ENCODE data around the gene IGF2BP1. TPM values are rescaled to one million over a fixed set of nuclear protein-coding genes. Genes with fewer than 3 reads are reported as not detected.
"Not testable (repeated sequence)": the region's sequence is repeated elsewhere in the genome, so short reads cannot be mapped to it uniquely, and the experiment has no call there.

Gene IGF2BP1
- total RNA-seq, 2 experiments from 2014 or later, result not detected

DNA sequence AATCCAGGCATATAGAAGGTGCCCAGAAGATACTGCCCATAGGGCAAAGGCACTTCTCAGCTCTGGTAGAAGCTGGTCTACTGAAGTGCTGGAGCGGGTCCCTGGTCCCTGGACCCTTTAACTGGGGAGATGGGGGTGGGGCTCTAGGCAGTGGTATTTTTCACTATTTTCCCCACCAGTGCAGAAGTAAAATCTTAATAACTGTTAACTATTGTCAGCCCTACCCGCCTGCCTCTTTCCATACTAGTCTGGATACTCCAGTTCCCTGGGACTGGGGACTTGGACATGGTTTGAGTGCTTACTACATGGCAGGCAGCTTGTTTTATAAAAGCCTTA lies 24.6 kb downstream of the IGF2BP1 start:
- intact Hi-C loops (cut with DNase I, micrococcal nuclease), result no loop called here
- H3K27ac ChIP-seq (ENCODE audit: low read depth in 1 of 2, low read length in 2 of 2), result no peak overlapping the region
- TF ChIP-seq, protein P1, sequence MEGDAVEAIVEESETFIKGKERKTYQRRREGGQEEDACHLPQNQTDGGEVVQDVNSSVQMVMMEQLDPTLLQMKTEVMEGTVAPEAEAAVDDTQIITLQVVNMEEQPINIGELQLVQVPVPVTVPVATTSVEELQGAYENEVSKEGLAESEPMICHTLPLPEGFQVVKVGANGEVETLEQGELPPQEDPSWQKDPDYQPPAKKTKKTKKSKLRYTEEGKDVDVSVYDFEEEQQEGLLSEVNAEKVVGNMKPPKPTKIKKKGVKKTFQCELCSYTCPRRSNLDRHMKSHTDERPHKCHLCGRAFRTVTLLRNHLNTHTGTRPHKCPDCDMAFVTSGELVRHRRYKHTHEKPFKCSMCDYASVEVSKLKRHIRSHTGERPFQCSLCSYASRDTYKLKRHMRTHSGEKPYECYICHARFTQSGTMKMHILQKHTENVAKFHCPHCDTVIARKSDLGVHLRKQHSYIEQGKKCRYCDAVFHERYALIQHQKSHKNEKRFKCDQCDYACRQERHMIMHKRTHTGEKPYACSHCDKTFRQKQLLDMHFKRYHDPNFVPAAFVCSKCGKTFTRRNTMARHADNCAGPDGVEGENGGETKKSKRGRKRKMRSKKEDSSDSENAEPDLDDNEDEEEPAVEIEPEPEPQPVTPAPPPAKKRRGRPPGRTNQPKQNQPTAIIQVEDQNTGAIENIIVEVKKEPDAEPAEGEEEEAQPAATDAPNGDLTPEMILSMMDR (IDR thresholded peaks at IDR 0.05), result no peak
- H3K27me3 Mint-ChIP-seq, result peaks cover 34% of the 10 kb centered on the region
- H3K36me3 Mint-ChIP-seq (ENCODE audit: low read depth), result no peaks in the 10 kb centered on the region
- no peaks in the 10 kb centered on the region for H3K9me3 ChIP-seq (ENCODE audit: control insufficient read depth in 1 of 2, insufficient read depth in 1 of 2, low read length in 2 of 2)
- H3K9me3 Mint-ChIP-seq, result no peaks in the 10 kb centered on the region
- no peak for DNase-seq
- no peak overlapping the region for H3K4me3 ChIP-seq (ENCODE audit: low read length)
- no peaks in the 10 kb centered on the region for H3K4me1 ChIP-seq (ENCODE audit: insufficient read depth, low read length)
- H3K4me3 Mint-ChIP-seq, result no peak overlapping the region
- POLR2A ChIA-PET, result no interaction called here
- CTCF ChIA-PET, result no interaction called here
- no peaks in the 10 kb centered on the region for H3K36me3 ChIP-seq (ENCODE audit: insufficient read depth, low read length)
- H3K4me1 Mint-ChIP-seq (ENCODE audit: low read depth), result no peaks in the 10 kb centered on the region
- ATAC-seq (ENCODE audit: poor library complexity), result no peak
- H3K27ac Mint-ChIP-seq, result no peak overlapping the region
- H3K27me3 ChIP-seq (ENCODE audit: control insufficient read depth in 1 of 2, insufficient read depth in 2 of 2, low read length in 2 of 2), result peaks cover 6 to 9% of the 10 kb centered on the region in 2 experiments

DNA sequence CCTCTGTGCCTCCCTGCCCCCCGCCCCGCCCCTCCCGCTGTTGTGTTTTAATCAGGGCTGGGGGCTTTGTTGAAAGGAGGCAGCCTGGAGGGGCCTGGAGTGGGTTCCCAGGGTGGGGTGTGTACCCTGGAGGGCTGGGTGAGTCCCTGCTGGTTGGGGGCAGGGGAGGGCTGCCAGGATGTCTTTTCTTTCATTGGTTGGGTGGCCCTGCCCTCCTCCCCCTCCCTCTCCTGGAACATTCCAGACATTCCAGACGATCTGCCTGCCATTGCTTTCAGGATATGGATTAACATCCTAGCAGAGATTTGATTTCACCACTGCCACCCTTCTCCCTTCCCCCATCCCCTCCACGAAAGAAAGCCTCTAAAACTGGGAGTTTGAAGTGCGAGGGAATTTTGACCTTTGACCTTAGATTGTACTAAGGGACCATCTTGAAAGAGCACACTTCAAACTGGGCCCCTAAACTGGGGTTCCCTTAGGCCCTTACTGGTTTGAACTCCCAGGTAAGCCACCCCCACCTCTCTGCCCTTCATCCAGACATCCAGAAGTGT lies 25.3 kb downstream of the IGF2BP1 start:
- H3K4me3 Mint-ChIP-seq, result no peak overlapping the region
- ChIA-PET CTCF (no interaction called here), POLR2A (no interaction called here)
- Histone ChIP-seq H3K36me3 (ENCODE audit: insufficient read depth, low read length) (no peaks in the 10 kb centered on the region), H3K27ac (ENCODE audit: low read depth in 1 of 2, low read length in 2 of 2) (no peak overlapping the region), H3K27me3 (ENCODE audit: control insufficient read depth in 1 of 2, insufficient read depth in 2 of 2, low read length in 2 of 2) (peaks cover 6 to 9% of the 10 kb centered on the region in 2 experiments), H3K4me1 (ENCODE audit: insufficient read depth, low read length) (no peaks in the 10 kb centered on the region), H3K9me3 (ENCODE audit: control insufficient read depth in 1 of 2, insufficient read depth in 1 of 2, low read length in 2 of 2) (no peaks in the 10 kb centered on the region), H3K4me3 (ENCODE audit: low read length) (no peak overlapping the region)
- intact Hi-C loops (cut with DNase I, micrococcal nuclease), result no loop called here
- DNase-seq, result no peak
- no peak overlapping the region for H3K27ac Mint-ChIP-seq
- H3K27me3 Mint-ChIP-seq, result peaks cover 29% of the 10 kb centered on the region
- no peak for ATAC-seq (ENCODE audit: poor library complexity)
- no peaks in the 10 kb centered on the region for H3K36me3 Mint-ChIP-seq (ENCODE audit: low read depth)
- no peaks in the 10 kb centered on the region for H3K9me3 Mint-ChIP-seq
- no peaks in the 10 kb centered on the region for H3K4me1 Mint-ChIP-seq (ENCODE audit: low read depth)
- TF ChIP-seq, protein P1 (IDR thresholded peaks at IDR 0.05), result no peak

GRCh38 chr17:49024523-49024922 lies 27.3 kb downstream of the IGF2BP1 start:
- Histone ChIP-seq H3K4me1 (ENCODE audit: insufficient read depth, low read length) (no peaks in the 10 kb centered on the region), H3K27ac (ENCODE audit: low read depth in 1 of 2, low read length in 2 of 2) (no peak overlapping the region), H3K9me3 (ENCODE audit: control insufficient read depth in 1 of 2, insufficient read depth in 1 of 2, low read length in 2 of 2) (no peaks in the 10 kb centered on the region), H3K27me3 (ENCODE audit: control insufficient read depth in 1 of 2, insufficient read depth in 2 of 2, low read length in 2 of 2) (peaks cover 0 to 2% of the 10 kb centered on the region in 2 experiments), H3K36me3 (ENCODE audit: insufficient read depth, low read length) (no peaks in the 10 kb centered on the region), H3K4me3 (ENCODE audit: low read length) (no peak overlapping the region)
- POLR2A ChIA-PET, result no interaction called here
- Mint-ChIP-seq H3K4me3 (no peak overlapping the region), H3K27me3 (peaks cover 16% of the 10 kb centered on the region), H3K9me3 (no peaks in the 10 kb centered on the region), H3K36me3 (ENCODE audit: low read depth) (no peaks in the 10 kb centered on the region), H3K4me1 (ENCODE audit: low read depth) (no peaks in the 10 kb centered on the region), H3K27ac (no peak overlapping the region)
- ATAC-seq (ENCODE audit: poor library complexity) (no peak), DNase-seq (no peak)
- CTCF ChIA-PET, result no interaction called here
- TF ChIP-seq, protein P1 (IDR thresholded peaks at IDR 0.05), result no peak
- intact Hi-C loops (cut with DNase I, micrococcal nuclease), result no loop called here

DNA sequence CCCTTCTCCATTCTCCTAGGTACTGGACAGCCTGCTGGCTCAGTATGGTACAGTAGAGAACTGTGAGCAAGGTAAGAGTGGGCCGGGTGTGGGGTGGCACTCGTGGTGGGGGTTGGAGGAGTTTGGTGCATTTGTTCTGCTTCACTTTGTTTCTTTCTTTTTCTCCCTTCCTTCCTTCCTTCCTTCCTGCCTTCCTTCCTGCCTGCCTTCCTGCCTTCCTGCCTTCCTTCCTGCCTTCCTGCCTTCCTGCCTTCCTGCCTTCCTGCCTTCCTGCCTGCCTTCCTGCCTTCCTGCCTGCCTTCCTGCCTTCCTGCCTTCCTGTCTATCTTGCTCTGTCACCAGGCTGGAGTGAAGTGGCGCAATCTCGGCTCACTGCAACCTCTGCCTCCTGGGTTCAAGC lies 29.3 kb downstream of the IGF2BP1 start:
- H3K4me3 Mint-ChIP-seq; H3K4me1 Mint-ChIP-seq (ENCODE audit: low read depth); POLR2A ChIA-PET; DNase-seq; H3K27me3 ChIP-seq (ENCODE audit: control insufficient read depth in 1 of 2, insufficient read depth in 2 of 2, low read length in 2 of 2); H3K9me3 ChIP-seq (ENCODE audit: control insufficient read depth in 1 of 2, insufficient read depth in 1 of 2, low read length in 2 of 2); H3K27ac ChIP-seq (ENCODE audit: low read depth in 1 of 2, low read length in 2 of 2); H3K9me3 Mint-ChIP-seq; H3K36me3 ChIP-seq (ENCODE audit: insufficient read depth, low read length); H3K27ac Mint-ChIP-seq; intact Hi-C loops (cut with DNase I, micrococcal nuclease); H3K27me3 Mint-ChIP-seq; ATAC-seq (ENCODE audit: poor library complexity); H3K4me3 ChIP-seq (ENCODE audit: low read length); CTCF ChIA-PET; H3K4me1 ChIP-seq (ENCODE audit: insufficient read depth, low read length); H3K36me3 Mint-ChIP-seq (ENCODE audit: low read depth): not testable (repeated sequence)
